NCI-H128 (cell line): ENCODE measurements around the gene DLK1.

Source experiments
- DNase-seq: peaks from one replicate; lab custom pipeline; 2025; ENCODE audit not compliant: unreplicated experiment; lab: John Stamatoyannopoulos, UW

Gene DLK1

GRCh38 chr14:100712490-100712889 lies 14.2 kb upstream of the DLK1 start:
- no peak for DNase-seq

- no peak for DNase-seq
These were observed 13.0 kb upstream of the DLK1 start for GRCh38 chr14:100713705-100714104.

GRCh38 chr14:100714258-100714892 lies 12.3 kb upstream of the DLK1 start:
- DNase-seq: no peak

GRCh38 chr14:100715332-100715731 lies 11.4 kb upstream of the DLK1 start:
- no peak for DNase-seq

GRCh38 chr14:100715803-100716202 lies 10.9 kb upstream of the DLK1 start:
- DNase-seq: no peak

- DNase-seq: no peak
These were observed 9.3 kb upstream of the DLK1 start for GRCh38 chr14:100717386-100717785.

GRCh38 chr14:100719976-100720520 lies 6.6 kb upstream of the DLK1 start:
- DNase-seq: no peak

GRCh38 chr14:100721568-100721967 lies 5.1 kb upstream of the DLK1 start:
- no peak for DNase-seq

GRCh38 chr14:100722367-100722766 lies 4.3 kb upstream of the DLK1 start:
- DNase-seq: no peak

GRCh38 chr14:100723135-100723829 lies 3.4 kb upstream of the DLK1 start:
- DNase-seq: no peak

- DNase-seq: no peak
These were observed 2.8 kb upstream of the DLK1 start for GRCh38 chr14:100723830-100724437.

GRCh38 chr14:100724536-100724935 lies 2.2 kb upstream of the DLK1 start:
- DNase-seq: no peak

GRCh38 chr14:100725587-100726387 lies 905 bp upstream of the DLK1 start:
- no peak for DNase-seq

GRCh38 chr14:100727086-100727872 lies 587 bp downstream of the DLK1 start:
- no peak for DNase-seq

- no peak for DNase-seq
These were observed 1.2 kb downstream of the DLK1 start for GRCh38 chr14:100727873-100728240.

GRCh38 chr14:100728962-100729361 lies 2.3 kb downstream of the DLK1 start:
- DNase-seq: no peak

GRCh38 chr14:100729982-100730381 lies 3.3 kb downstream of the DLK1 start:
- no peak for DNase-seq

GRCh38 chr14:100730581-100730980 lies 3.9 kb downstream of the DLK1 start:
- DNase-seq: no peak

- DNase-seq: no peak
These were observed 4.4 kb downstream of the DLK1 start for GRCh38 chr14:100731011-100731670.
